ENCODE results near the gene CSH2.
A peak's percentile ranks its signal among the peaks of the same experiment; 100 is the strongest.
"Not testable (repeated sequence)": the region's sequence is repeated elsewhere in the genome, so short reads cannot be mapped to it uniquely, and the experiment has no call there.

Gene CSH2

DNA sequence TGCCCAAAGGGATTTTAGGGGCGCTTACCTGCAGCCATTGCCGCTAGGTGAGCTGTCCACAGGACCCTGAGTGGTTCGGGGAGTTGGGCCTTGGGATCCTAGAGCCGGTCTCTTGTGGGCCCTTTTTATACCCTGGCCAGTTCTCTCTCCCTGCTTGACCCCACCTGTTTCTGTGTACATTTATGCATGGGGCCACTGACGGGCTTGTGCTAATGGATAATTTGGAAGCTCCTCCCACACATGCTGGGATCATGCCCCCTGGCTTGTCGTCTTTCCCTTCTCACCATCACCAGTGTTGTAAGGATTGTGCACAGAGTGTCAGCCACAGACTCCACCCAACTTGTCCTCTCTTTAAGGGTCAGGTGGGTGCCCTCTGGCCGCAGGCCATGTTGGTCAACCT, at the start of gene CSH2:
CSH2 (minus strand) TSS at position 101 of the 400 bp plus-strand sequence; CDS start at position 38, 63 bp downstream.
- DNase-seq, result not testable (repeated sequence)

DNA sequence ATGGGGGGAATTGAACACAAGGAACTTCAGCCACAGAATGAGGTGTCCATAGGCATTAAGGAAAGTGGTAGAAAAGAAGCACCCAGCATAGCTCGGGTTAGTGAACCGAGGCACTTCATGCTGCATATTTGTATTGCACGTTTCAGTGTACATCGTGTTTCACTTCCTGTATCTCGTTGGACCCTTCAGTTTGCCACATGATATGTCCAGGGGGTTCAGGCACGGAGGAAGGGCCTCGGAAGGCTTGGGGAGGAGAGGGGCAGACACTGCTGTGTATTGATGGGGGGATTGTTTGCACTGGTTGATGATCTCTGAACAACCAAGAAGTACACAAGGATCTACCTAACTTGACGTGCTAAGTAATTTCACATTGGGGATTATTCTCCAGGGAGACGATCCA, 48.9 kb upstream of the CSH2 start:
- DNase-seq, result not testable (repeated sequence)

DNA sequence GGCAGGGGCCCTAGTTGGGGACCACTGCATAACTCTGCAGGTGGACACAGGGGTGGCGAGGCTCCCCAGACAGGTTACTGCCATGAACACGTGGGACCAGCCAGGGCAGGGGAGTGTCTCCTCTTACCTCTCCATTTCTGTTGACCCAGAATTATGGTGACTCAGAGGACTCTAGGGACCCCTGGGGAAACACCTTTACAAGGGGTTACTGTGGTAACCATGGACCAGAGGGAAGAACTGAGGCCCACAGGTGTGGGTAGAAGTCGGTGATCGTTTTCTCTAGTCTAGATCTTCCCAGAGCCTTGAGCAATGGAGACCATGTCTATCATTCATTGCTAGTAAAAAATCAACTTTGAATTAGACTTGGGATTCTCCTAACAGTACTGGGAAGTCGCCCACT, 47.3 kb upstream of the CSH2 start:
- not testable (repeated sequence) for DNase-seq

DNA sequence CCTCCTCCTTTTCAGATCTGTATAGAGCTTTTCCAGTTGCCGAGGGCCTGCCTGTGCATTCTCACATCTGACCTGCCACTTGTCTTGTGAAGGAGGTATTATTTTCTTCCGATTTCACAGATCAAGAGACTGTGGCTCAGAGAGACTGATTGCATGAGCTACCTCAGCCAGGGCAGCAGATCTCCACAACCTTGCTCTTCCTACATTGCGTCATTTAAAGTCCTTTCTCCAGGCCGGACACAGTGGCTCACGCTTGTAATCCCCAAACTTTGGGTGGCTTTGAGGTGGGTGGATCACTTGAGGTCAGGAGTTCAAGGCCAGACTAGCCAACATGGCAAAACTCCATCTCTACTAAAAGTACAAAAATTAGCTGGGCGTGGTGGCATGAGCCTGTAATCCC, 46.6 kb upstream of the CSH2 start:
- DNase-seq, result not testable (repeated sequence)

DNA sequence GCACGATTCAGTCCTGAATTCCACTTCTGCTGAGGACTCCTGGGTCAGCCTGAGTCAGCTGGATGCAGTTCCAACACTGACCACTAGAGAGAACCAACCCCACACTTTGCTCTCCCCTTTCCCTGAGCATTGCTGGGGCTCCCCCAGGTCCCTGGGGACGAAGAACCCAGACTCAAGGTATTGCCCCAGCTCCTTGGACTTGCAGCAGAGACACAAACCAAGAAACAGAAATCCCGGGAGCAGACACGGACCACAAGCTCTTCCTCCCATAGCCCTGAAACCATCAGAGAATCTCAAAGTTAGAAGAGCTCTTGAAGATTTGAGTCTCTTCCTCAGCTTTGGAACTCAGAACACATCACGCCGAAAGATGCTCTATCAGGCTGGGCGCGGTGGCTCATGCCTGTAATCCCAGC, 45.8 kb upstream of the CSH2 start:
- DNase-seq, result peak; percentile 65 to 71

DNA sequence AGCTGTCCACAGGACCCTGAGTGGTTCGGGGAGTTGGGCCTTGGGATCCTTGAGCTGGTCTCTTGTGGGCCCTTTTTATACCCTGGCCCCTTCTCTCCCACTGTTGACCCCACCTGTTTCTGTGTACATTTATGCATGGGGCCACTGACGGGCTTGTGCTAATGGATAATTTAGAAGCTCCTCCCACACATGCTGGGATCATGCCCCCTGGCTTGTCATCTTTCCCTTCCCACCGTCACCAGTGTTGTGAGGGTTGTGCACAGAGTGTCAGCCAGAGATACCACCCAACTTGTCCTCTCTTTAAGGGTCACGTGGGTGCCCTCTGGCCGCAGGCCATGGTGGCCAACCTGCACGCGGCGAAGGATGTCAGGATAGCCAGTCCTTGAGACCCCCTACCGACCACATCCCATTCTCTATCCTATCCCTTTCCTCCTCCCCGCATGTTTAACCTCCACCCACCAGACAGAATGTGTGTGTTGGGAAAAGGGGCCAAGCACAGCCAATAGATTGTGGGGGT, 45.4 kb upstream of the CSH2 start, which contains the start of gene GH1:
GH1 (minus strand) TSS at position 51 of the 517 bp plus-strand sequence. CDS start 63 bp downstream, outside the sequence.
- DNase-seq, result not testable (repeated sequence)

DNA sequence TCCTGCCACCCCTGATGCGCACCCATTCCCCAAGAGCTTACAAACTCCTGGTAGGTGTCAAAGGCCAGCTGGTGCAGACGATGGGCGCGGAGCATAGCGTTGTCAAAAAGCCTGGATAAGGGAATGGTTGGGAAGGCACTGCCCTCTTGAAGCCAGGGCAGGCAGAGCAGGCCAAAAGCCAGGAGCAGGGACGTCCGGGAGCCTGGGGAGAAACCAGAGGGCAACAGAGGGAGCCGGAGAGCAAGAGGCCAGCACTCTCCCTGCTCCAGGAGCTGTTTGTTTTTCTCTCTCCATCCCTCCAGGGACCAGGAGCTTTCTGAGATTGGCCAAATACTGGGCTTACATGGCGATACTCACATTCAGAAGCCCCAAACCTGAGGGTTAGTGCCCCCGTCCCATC, 44.8 kb upstream of the CSH2 start:
- DNase-seq, result no peak

DNA sequence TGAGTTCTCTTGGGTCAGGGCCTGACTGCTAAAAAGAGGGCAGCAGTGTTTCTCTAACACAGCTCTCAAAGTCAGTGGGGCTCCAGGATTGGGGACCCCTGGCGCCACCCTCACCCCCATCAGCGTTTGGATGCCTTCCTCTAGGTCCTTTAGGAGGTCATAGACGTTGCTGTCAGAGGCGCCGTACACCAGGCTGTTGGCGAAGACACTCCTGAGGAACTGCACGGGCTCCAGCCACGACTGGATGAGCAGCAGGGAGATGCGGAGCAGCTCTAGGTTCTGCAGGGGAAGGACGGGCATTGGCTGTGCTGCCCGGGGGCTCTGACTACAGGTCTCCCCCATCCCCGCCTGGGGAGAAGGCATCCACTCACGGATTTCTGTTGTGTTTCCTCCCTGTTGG, 44.2 kb upstream of the CSH2 start:
- DNase-seq, result no peak

DNA sequence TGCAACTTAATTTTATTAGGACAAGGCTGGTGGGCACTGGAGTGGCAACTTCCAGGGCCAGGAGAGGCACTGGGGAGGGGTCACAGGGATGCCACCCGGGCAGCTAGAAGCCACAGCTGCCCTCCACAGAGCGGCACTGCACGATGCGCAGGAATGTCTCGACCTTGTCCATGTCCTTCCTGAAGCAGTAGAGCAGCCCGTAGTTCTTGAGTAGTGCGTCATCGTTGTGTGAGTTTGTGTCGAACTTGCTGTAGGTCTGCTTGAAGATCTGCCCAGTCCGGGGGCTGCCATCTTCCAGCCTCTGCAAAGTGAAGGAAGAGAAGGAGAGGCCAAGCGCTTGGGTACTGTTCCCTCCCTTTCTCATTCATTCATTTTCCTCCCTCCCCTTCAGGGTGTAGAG, 43.7 kb upstream of the CSH2 start:
- DNase-seq, result not testable (repeated sequence)

DNA sequence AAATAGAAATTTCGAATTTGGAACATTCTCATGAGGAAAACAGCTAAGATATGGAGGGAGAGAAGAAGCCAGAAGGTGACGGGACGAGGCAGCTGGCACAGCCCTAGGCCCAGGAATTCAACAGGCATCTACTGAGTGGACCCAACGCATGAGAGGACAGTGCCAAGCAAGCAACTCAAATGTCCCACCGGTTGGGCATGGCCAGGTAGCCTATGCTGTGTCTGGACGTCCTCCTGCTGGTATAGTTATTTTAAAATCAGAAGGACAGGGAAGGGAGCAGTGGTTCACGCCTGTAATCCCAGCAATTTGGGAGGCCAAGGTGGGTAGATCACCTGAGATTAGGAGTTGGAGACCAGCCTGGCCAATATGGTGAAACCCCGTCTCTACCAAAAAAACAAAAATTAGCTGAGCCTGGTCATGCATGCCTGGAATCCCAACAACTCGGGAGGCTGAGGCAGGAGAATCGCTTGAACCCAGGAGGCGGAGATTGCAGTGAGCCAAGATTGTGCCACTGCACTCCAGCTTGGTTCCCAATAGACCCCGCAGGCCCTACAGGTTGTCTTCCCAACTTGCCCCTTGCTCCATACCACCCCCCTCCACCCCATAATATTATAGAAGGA, 43.2 kb upstream of the CSH2 start:
- no peak for DNase-seq

DNA sequence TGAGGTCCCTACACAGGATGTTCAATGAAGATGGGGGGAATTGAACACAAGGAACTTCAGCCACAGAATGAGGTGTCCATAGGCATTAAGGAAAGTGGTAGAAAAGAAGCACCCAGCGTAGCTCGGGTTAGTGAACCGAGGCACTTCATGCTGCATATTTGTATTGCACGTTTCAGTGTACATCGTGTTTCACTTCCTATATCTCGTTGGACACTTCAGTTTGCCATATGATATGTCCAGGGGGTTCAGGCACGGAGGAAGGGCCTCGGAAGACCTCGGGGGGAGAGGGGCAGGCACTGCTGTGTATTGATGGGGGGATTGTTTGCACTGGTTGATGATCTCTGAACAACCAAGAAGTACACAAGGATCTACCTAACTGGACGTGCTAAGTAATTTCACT, 42.3 kb upstream of the CSH2 start:
- DNase-seq, result not testable (repeated sequence)

DNA sequence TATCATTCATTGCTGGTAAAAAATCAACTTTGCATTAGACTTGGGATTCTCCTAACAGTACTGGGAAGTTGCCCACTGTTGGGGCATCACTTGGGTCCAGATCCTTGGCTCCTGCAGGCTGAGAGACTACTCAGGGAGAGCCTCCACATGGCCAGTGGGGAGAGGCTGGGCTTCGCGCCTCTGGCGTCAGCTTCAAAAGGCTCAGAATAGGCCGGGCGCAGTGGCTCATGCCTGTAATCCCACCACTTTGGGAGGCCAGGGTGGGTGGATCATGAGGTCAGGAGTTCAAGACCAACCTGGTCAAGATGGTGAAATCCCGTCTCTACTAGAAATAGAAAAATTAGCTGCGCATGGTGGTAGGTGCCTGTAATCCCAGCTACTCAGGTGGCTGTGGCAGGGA, 41.0 kb upstream of the CSH2 start:
- no peak for DNase-seq

DNA sequence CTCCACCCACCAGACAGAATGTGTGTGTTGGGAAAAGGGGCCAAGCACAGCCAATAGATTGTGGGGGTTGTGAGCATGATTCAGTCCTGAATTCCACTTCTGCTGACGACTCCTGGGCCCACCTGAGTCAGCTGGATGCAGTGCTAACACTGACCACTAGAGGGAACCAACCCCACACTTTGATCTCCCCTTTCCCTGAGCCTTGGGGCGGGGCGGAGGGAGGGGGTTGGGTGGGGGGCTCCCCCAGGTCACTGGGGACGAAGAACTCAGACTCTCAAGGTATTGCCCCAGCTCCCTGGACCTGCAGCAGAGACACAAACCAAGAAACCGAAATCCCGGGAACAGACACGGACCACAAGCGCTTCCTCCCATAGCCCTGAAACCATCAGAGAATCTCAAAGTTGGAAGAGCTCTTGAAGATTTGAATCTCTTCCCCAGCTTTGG, 38.2 kb upstream of the CSH2 start:
- peak; percentile 61 for DNase-seq

DNA sequence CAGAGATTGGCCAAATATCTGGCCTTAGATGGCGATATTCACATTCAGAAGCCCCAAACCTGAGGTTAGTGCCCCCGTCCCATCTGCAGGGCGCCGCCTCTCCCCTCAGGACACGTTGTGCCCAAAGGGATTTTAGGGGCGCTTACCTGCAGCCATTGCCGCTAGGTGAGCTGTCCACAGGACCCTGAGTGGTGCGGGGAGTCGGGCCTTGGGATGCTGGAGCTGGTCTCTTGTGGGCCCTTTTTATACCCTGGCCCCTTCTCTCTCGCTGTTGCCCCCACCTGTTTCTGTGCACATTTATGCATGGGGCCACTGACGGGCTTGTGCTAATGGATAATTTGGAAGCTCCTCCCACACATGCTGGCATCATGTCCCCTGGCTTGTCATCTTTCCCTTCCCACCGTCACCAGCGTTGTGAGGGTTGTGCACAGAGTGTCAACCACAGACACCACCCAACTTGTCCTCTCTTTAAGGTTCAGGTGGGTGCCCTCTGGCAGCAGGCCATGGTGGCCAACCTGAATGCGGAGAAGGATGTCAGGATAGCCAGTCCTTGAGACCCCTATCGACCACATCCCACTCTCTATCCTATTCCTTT, 37.7 kb upstream of the CSH2 start, which contains the start of gene CSHL1:
CSHL1 (minus strand) TSS at position 218 of the 595 bp plus-strand sequence; CDS start at position 156, 62 bp downstream.
- no peak for DNase-seq

DNA sequence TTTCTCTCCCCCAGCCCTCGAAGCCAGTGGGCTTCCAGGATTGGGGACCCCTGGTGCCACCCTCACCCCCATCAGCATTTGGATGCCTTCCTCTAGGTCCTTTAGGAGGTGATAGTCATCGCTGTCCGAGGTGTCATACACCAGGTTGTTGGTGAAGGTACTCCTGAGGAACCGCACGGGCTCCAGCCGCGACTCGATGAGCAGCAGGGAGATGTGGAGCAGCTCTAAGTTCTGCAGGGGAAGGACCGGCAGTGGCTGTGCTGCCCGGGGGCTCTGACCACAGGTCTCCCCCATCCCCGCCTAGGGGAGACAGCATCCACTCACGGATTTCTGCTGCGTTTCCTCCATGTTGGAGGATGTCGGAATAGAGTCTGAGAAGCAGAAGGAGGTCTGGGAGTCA, 36.6 kb upstream of the CSH2 start:
- no peak for DNase-seq

DNA sequence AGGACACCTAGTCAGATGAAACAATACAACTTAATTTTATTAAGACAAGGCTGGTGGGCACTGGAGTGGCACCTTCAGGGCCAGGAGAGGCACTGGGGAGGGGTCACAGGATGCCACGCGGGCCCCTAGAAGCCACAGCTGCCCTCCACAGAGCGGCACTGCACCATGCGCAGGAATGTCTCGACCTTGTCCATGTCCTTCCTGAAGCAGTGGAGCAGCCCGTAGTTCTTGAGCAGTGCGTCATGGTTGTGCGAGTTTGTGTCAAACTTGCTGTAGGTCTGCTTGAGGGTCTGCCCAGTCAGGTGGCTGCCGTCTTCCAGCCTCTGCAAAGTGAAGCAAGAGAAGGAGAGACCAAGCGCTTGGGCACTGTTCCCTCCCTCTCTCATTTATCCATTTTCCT, 36.1 kb upstream of the CSH2 start:
- not testable (repeated sequence) for DNase-seq

DNA sequence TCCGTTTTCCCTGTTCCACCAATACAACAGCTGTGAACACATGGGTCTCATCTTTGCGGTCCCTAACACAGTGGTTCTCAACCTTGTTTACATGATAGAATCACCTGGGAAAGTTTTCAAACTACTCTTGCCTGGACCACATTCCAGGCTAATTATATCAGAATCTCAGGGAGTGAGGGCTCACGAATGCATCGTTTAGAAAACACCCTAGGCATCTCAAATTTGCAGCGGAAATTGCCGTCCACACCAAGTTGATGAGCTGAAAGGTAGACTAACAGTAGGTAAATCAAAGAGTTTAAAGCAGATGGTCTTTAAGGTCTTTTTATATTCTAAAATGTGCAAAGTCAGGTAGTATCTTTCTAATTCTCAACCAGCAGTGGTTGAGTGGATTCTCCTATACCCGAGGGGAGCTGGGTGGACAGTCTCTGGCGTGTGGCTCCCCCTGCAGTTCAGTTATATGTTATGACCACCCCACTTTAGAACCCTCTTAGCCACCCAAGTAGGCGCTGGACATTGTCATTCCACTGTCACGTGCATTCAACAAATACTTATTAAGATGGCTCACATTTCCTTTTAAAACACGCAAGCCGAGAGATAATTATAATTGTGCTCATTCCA, 33.8 kb upstream of the CSH2 start:
- DNase-seq, result not testable (repeated sequence)

DNA sequence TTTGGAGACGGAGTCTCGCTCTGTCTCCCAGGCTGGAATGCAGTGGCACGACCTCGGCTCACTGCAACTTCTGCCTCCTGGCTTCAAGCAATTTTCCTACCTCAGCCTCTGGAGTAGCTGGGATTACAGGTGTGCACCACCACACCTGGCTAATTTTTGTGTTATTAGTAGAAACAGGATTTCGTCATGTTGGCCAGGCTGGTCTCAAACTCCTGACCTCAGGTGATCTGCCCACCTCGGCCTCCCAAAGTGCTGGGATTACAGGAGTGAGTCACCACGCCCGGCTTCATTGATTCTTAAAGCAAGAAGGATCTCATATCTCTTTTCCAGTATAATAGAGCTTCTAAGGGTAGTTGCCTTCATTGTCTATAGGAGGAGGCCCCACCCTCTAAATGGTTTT, 31.3 kb upstream of the CSH2 start:
- not testable (repeated sequence) for DNase-seq

DNA sequence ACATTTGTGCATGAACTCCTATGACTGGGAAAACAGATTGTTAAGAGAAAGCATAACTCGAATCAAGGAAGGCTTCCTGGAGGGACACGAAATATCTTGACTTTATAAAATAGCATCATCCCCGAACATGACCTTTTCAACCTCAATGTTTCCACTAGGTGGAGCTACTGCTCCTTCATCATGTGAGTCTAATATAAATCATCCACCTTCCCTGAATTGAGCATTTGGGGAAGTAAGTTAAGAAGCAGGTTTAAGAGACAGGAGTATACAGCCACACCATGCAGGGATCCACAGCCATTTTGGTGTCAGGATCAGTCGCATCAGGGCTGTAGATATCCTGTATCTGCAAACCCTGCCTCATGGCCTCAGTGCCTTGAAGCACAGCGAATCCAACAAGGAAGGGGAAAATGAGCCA, 30.3 kb upstream of the CSH2 start:
- not testable (repeated sequence) for DNase-seq

DNA sequence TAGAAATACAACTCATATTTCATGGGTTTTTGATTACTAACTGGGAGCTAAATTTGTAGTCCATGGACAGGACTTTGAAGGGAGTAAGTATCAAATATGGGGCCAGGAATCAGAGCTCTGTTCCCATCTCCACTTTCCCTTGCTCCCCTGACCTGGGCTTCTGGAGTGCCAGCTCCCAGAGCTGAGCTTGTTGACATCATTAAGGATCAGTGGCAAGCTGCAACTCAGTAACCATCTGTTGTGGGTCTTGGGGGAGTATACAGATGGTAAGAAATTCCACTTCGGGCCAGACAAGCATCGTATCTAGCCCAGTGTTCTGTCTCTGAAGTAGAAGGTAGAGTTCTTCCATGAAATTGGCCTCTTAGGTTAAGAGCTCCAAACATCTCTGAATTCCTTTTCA, 28.5 kb upstream of the CSH2 start:
- not testable (repeated sequence) for DNase-seq

DNA sequence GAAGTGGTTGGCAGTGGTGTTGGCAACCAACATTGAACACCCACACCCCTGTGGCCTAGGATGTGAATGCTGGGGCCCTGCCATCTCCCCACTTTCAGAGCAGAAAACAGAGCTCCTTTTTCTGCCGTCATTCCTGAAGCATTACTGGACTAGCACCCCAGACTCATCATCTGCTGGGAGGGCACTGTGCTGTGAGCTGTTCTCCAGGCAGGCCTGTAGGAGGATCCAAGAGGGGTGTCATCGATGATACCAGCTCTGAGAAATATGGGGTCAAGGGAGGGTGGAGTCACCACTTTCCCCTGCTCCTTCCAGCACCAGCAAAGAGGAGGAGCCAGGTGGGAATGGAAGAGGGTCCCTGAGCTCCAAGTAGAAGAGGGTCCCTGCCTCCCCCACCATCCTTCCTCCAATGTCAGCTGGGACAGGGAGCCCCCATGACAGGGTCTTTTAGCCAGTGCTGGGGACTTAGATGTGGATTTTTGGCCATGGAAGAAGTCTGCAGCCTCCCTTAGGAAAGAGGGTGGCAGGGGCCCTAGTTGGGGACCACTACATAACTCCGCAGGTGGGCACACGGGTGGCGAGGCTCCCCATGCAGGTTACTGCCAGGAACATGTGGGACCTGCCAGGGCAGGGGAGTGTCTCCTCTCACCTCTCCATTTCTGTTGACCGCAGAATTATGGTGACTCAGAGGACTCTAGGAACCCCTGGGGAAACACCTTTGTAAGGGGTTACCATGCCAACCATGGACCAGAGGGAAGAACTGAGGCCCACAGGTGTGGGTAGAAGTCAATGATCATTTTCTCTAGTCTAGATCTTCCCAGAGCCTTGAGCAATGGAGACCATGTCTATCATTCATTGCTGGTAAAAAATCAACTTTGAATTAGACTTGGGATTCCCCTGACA, 25.7 kb upstream of the CSH2 start:
- peak in 1 of 2 experiments; percentile 26 for DNase-seq

DNA sequence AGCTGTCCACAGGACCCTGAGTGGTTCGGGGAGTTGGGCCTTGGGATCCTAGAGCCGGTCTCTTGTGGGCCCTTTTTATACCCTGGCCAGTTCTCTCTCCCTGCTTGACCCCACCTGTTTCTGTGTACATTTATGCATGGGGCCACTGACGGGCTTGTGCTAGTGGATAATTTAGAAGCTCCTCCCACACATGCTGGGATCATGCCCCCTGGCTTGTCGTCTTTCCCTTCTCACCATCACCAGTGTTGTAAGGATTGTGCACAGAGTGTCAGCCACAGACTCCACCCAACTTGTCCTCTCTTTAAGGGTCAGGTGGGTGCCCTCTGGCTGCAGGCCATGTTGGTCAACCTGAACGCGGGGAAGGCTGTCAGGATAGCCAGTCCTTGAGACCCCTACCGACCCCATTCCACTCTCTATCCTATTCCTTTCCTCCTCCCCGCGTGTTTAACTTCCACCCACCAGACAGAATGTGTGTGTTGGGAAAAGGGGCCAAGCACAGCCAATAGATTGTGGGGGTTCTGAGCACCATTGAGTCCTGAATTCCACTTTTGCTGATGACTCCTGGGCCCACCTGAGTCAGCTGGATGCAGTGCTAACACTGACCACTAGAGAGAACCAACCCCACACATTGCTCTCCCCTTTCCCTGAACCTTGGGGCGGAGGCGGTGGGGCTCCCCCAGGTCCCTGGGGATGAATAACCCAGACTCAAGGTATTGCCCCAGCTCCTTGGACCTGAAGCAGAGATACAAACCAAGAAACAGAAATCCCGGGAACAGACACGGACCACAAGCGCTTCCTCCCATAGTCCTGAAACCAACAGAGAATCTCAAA, 23.3 kb upstream of the CSH2 start, which contains the start of gene CSH1:
CSH1 (minus strand) TSS at position 51 of the 831 bp plus-strand sequence. CDS start 63 bp downstream, outside the sequence.
- DNase-seq, result not testable (repeated sequence)

All from activated CD4-positive, alpha-beta T cell treated with anti-CD3 and anti-CD28 coated beads, Interleukin-2, amount 50 U/mL, for 4 hours (primary cell).